ENCODE data around the gene GBP7.
"Not testable (repeated sequence)": the region's sequence is repeated elsewhere in the genome, so short reads cannot be mapped to it uniquely, and the experiment has no call there.

- TF ChIP-seq POLR2A, CTCF (IDR thresholded peaks at IDR 0.05): not testable (repeated sequence)
Measured at GRCh38 chr1:89126602-89127565, 48.9 kb downstream of the GBP7 start.
